Neural progenitor cell (in vitro differentiated cells): Measurements from ENCODE around the gene HSD17B2. TPM values are rescaled to one million over a fixed set of nuclear protein-coding genes. Genes with fewer than 3 reads are reported as not detected.

ENCODE experiments used
- DNase-seq: peaks from one replicate; pipeline ENCODE4 v3.0.0-alpha.2; 2016; ENCODE audit warnings: low spot score
- H2AFZ ChIP-seq: fragments of 200-600 bp; sonication (generic); replicated peaks from 2 replicates; pipeline ENCODE4 v1.6.1; 2016; ENCODE audit warnings: antibody characterized with exemption
- H3F3A ChIP-seq: fragments of 200-600 bp; sonication (generic); 2 replicates; pipeline ENCODE4 v1.6.1; 2016; ENCODE audit warnings: antibody characterized with exemption, low read depth
- H3K27ac ChIP-seq: fragments of 200-600 bp; sonication (generic); 2 replicates; pipeline ENCODE4 v1.5.1; 2016; ENCODE audit warnings: mild to moderate bottlenecking
- H3K27me3 ChIP-seq: fragments of 200-600 bp; sonication (generic); 2 replicates; pipeline ENCODE4 v1.6.1; 2016; ENCODE audit warnings: mild to moderate bottlenecking, moderate library complexity
- H3K36me3 ChIP-seq: fragments of 200-600 bp; sonication (generic); 2 replicates; pipeline ENCODE4 v1.5.1; 2016
- H3K4me1 ChIP-seq: fragments of 200-600 bp; sonication (generic); 2 replicates; pipeline ENCODE4 v1.6.1; 2016; ENCODE audit warnings: mixed run types
- H3K4me2 ChIP-seq: fragments of 200-600 bp; sonication (generic); 2 replicates; pipeline ENCODE4 v1.6.1; 2016
- H3K4me3 ChIP-seq: fragments of 200-600 bp; sonication (generic); 2 replicates; pipeline ENCODE4 v1.5.1; 2016
- H3K79me2 ChIP-seq: fragments of 200-600 bp; sonication (generic); 2 replicates; pipeline ENCODE4 v1.6.1; 2016; ENCODE audit warnings: low read depth
- H3K9ac ChIP-seq: fragments of 200-600 bp; sonication (generic); 2 replicates; pipeline ENCODE4 v1.6.1; 2016
- H3K9me3 ChIP-seq: fragments of 200-600 bp; sonication (generic); 2 replicates; pipeline ENCODE4 v1.5.1; 2016; ENCODE audit warnings: low read depth
- H4K20me1 ChIP-seq: fragments of 200-600 bp; sonication (generic); 2 replicates; pipeline ENCODE4 v1.6.1; 2016; ENCODE audit warnings: low read depth
- H3K27ac Mint-ChIP-seq: 3 replicates; pipeline ENCODE4 v1.8.0; 2021; ENCODE audit warnings: mixed read lengths
- H3K27me3 Mint-ChIP-seq: 2 replicates; pipeline ENCODE4 v1.8.0; 2022; ENCODE audit warnings: low read depth, mild to moderate bottlenecking, inconsistent platforms, moderate library complexity, mixed read lengths; ENCODE audit not compliant: insufficient read depth
- H3K36me3 Mint-ChIP-seq: 3 replicates; pipeline ENCODE4 v1.8.0; 2021; ENCODE audit warnings: mixed read lengths
- H3K4me1 Mint-ChIP-seq: 3 replicates; pipeline ENCODE4 v1.8.0; 2021; ENCODE audit warnings: mixed read lengths
- H3K4me3 Mint-ChIP-seq: 3 replicates; pipeline ENCODE4 v1.8.0; 2021; ENCODE audit warnings: mild to moderate bottlenecking, moderate library complexity, mixed read lengths
- H3K9me3 Mint-ChIP-seq: 3 replicates; pipeline ENCODE4 v1.8.0; 2020; ENCODE audit warnings: mixed read lengths
- CTCF ChIP-seq: fragments of 200-600 bp; sonication (generic); IDR thresholded peaks from 2 replicates; pipeline ENCODE4 v1.5.1; 2017; ENCODE audit warnings: antibody characterized with exemption, mild to moderate bottlenecking
- EZH2 ChIP-seq: fragments of 200-600 bp; sonication (generic); IDR thresholded peaks from 2 replicates; pipeline ENCODE4 v1.6.1; 2017; ENCODE audit warnings: antibody characterized with exemption, mild to moderate bottlenecking, moderate library complexity
- EZH2phosphoT487 ChIP-seq: fragments of 200-600 bp; sonication (generic); IDR thresholded peaks from 2 replicates; pipeline ENCODE4 v1.6.1; 2017; ENCODE audit warnings: antibody characterized with exemption
- total RNA-seq: library from RNA; depleted of rRNA; stranded (reverse); fragments of >200 nt; gene quantifications from 2 replicates; pipeline ENCODE4 v1.2.3, GENCODE V29; 2015; ENCODE audit warnings: low replicate concordance

Gene HSD17B2
- total RNA-seq, 1 donor from 2014 or later: not detected

- Histone ChIP-seq H3K27me3 (no peaks in the 10 kb centered on the region), H2AFZ (no peak overlapping the region), H3K36me3 (no peaks in the 10 kb centered on the region), H3K9me3 (no peaks in the 10 kb centered on the region), H3K9ac (no peak overlapping the region), H3K27ac (no peak overlapping the region), H3K4me2 (no peak overlapping the region), H3K4me3 (no peak overlapping the region), H3K4me1 (no peaks in the 10 kb centered on the region), H3F3A (no peaks in the 10 kb centered on the region), H4K20me1 (no peaks in the 10 kb centered on the region), H3K79me2 (no peaks in the 10 kb centered on the region)
- peaks cover 5% of the 10 kb centered on the region for H3K27me3 Mint-ChIP-seq
- TF ChIP-seq CTCF: no peak
- TF ChIP-seq EZH2phosphoT487: no peak
- no peak for TF ChIP-seq EZH2
- H3K27ac Mint-ChIP-seq: no peak overlapping the region
- H3K4me1 Mint-ChIP-seq: no peaks in the 10 kb centered on the region
- peaks cover 6% of the 10 kb centered on the region for H3K36me3 Mint-ChIP-seq
- no peak for DNase-seq
- H3K4me3 Mint-ChIP-seq: no peak overlapping the region
- H3K9me3 Mint-ChIP-seq: peaks cover 24% of the 10 kb centered on the region
These were observed 46.2 kb downstream of the HSD17B2 start for GRCh38 chr16:82081264-82081663.

GRCh38 chr16:82082097-82082496 lies 47.0 kb downstream of the HSD17B2 start:
- TF ChIP-seq EZH2phosphoT487: no peak
- TF ChIP-seq CTCF: no peak
- TF ChIP-seq EZH2: no peak
- no peak for DNase-seq
- no peaks in the 10 kb centered on the region for H3K27me3 ChIP-seq
- H3K36me3 ChIP-seq: no peaks in the 10 kb centered on the region
- no peaks in the 10 kb centered on the region for H3F3A ChIP-seq
- no peaks in the 10 kb centered on the region for H3K4me1 ChIP-seq
- no peaks in the 10 kb centered on the region for H4K20me1 ChIP-seq
- H3K4me2 ChIP-seq: no peak overlapping the region
- H3K4me1 Mint-ChIP-seq: no peaks in the 10 kb centered on the region
- no peak overlapping the region for H3K9ac ChIP-seq
- no peak overlapping the region for H3K27ac ChIP-seq
- H3K36me3 Mint-ChIP-seq: peaks cover 6% of the 10 kb centered on the region
- H3K9me3 ChIP-seq: no peaks in the 10 kb centered on the region
- no peak overlapping the region for H3K4me3 ChIP-seq
- peaks cover 21% of the 10 kb centered on the region for H3K9me3 Mint-ChIP-seq
- H2AFZ ChIP-seq: no peak overlapping the region
- H3K27ac Mint-ChIP-seq: no peak overlapping the region
- H3K27me3 Mint-ChIP-seq: peaks cover 5% of the 10 kb centered on the region
- H3K4me3 Mint-ChIP-seq: no peak overlapping the region
- no peaks in the 10 kb centered on the region for H3K79me2 ChIP-seq

GRCh38 chr16:82082543-82083244 lies 47.6 kb downstream of the HSD17B2 start:
- H4K20me1 ChIP-seq: no peaks in the 10 kb centered on the region
- H3K27me3 Mint-ChIP-seq: peaks cover 5% of the 10 kb centered on the region
- H3K36me3 Mint-ChIP-seq: peaks cover 8% of the 10 kb centered on the region
- no peak overlapping the region for H2AFZ ChIP-seq
- H3K9me3 Mint-ChIP-seq: peaks cover 16% of the 10 kb centered on the region
- no peaks in the 10 kb centered on the region for H3F3A ChIP-seq
- no peak for TF ChIP-seq CTCF
- no peaks in the 10 kb centered on the region for H3K4me1 Mint-ChIP-seq
- no peak overlapping the region for H3K4me2 ChIP-seq
- no peaks in the 10 kb centered on the region for H3K36me3 ChIP-seq
- H3K4me3 ChIP-seq: no peak overlapping the region
- H3K4me3 Mint-ChIP-seq: no peak overlapping the region
- no peak overlapping the region for H3K27ac ChIP-seq
- no peak overlapping the region for H3K27ac Mint-ChIP-seq
- no peaks in the 10 kb centered on the region for H3K27me3 ChIP-seq
- H3K9ac ChIP-seq: no peak overlapping the region
- H3K9me3 ChIP-seq: no peaks in the 10 kb centered on the region
- H3K4me1 ChIP-seq: no peaks in the 10 kb centered on the region
- no peak for DNase-seq
- no peaks in the 10 kb centered on the region for H3K79me2 ChIP-seq
